ENCODE data around the gene THADA.

THADA gene

DNA sequence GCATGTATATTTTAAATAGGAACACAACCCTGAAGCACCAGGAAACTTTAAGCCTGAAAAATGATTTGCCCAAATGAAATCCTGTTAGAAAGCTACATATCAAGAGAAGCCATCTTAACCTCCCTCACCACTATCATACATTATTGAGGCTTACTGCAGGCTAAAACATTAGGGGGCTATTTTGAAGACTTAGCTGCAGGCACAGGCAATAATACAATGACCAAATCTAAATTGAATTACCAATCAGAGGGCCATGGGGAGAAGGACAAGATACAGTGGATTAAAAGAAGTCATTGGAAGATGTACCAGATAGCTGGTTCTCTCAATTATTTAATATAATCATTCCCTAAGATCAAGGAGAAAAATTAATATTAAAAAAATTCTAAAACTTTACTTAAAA, 73.7 kb downstream of the THADA start:
- H3K9me3 ChIP-seq (ENCODE audit: control insufficient read depth, insufficient read depth, low read depth, low read length) = no peaks in the 10 kb centered on the region
- H3K4me1 ChIP-seq (ENCODE audit: control insufficient read depth, insufficient read depth, low read length) = no peaks in the 10 kb centered on the region; the same call in 1 of the 2 replicates
- H3K27ac ChIP-seq (ENCODE audit: low read depth, low read length) = no peak overlapping the region
- no peaks in the 10 kb centered on the region for H3K27me3 ChIP-seq (ENCODE audit: control insufficient read depth, insufficient read depth, low read length)
- H3K9ac ChIP-seq (ENCODE audit: low read length) = no peak overlapping the region
- H3K36me3 ChIP-seq (ENCODE audit: control insufficient read depth, insufficient read depth, low read length) = peaks cover 3% of the 10 kb centered on the region; the same call in 1 of the 2 replicates
- no peak overlapping the region for H3K4me3 ChIP-seq (ENCODE audit: low read depth, low read length)

DNA sequence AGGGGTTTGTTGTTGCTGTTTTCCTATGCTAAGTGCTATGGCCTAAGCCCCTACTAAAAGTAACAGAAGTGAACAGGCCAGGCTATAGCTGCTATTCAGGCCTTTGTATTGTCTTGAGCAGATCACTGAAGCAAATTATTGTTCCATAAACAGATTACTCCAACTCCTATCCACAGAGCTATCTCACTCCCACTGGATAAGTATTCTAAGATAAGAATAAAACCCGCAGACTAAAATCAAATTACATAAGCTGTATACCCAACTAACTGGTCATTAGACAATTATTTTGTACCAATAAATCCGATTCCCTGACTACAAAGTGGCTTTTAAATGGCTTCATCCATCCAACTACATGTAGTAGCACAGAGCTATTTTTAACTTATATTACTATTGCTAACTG, 74.3 kb downstream of the THADA start:
- H3K27me3 ChIP-seq (ENCODE audit: control insufficient read depth, insufficient read depth, low read length) = no peaks in the 10 kb centered on the region
- H3K27ac ChIP-seq (ENCODE audit: low read depth, low read length) = no peak overlapping the region
- no peaks in the 10 kb centered on the region for H3K9me3 ChIP-seq (ENCODE audit: control insufficient read depth, insufficient read depth, low read depth, low read length)
- H3K4me3 ChIP-seq (ENCODE audit: low read depth, low read length) = no peak overlapping the region
- H3K4me1 ChIP-seq (ENCODE audit: control insufficient read depth, insufficient read depth, low read length) = no peaks in the 10 kb centered on the region; the same call in 1 of the 2 replicates
- no peak overlapping the region for H3K9ac ChIP-seq (ENCODE audit: low read length)
- H3K36me3 ChIP-seq (ENCODE audit: control insufficient read depth, insufficient read depth, low read length) = peaks cover 3% of the 10 kb centered on the region; the same call in 1 of the 2 replicates

DNA sequence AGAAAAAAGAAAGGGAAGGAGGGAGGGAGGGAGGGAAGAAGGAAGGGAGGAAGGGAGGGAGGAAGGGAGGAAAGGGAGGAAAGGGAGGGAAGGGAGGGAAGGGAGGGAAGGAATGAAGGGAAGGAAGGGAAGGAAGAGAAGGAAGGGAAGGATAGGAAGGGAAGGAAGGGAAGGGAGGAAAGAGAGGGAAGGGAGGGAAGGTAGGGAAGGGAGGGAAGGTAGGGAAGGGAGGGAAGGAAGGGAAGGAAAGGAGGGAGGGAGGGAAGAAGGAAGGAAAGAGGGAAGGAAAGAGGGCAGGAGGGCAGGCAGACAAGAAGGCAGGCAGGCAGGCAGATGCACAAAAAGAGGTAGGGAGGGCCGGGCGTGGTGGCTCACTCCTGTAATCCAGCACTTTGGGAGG, 74.9 kb downstream of the THADA start:
- Histone ChIP-seq H3K36me3 (ENCODE audit: control insufficient read depth, insufficient read depth, low read length) (peaks cover 3% of the 10 kb centered on the region; the same call in 1 of the 2 replicates), H3K4me3 (ENCODE audit: low read depth, low read length) (no peak overlapping the region), H3K27ac (ENCODE audit: low read depth, low read length) (no peak overlapping the region), H3K27me3 (ENCODE audit: control insufficient read depth, insufficient read depth, low read length) (no peaks in the 10 kb centered on the region), H3K9ac (ENCODE audit: low read length) (no peak overlapping the region), H3K9me3 (ENCODE audit: control insufficient read depth, insufficient read depth, low read depth, low read length) (no peaks in the 10 kb centered on the region), H3K4me1 (ENCODE audit: control insufficient read depth, insufficient read depth, low read length) (no peaks in the 10 kb centered on the region; the same call in 1 of the 2 replicates)

DNA sequence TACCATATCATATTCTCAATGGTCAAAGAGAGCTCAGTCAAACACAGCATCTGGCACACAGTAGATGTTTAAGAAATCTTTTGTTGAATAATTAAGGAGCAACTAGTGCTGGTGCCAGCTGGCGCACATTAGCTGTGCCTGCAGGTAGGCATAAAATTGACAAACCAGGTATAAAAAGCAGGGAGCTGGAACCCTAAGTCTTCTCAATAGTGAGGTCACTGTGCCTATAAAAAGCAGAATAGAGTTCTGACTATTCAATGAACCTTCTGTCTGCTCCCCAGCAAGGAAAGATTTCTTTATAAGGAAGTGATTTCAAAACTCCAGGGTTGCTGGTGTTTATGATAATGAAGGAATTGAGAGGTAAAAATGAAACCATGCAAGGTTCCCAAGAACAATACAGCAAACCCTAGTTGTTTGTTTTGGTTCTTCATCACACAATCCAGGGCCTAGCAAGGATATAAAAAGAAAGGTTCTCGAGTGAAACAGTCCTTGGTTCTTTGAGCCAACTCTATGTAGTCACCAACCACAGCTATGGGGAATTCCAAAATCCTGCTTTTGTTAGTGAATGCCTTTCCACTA, 76.1 kb downstream of the THADA start:
- Histone ChIP-seq H3K36me3 (ENCODE audit: control insufficient read depth, insufficient read depth, low read length) (no peaks in the 10 kb centered on the region), H3K27ac (ENCODE audit: low read depth, low read length) (0 out of 2 replicates have a peak overlapping the region, but pooled peaks have one; percentile 53), H3K9me3 (ENCODE audit: control insufficient read depth, insufficient read depth, low read depth, low read length) (no peaks in the 10 kb centered on the region), H3K4me1 (ENCODE audit: control insufficient read depth, insufficient read depth, low read length) (no peaks in the 10 kb centered on the region; the same call in 1 of the 2 replicates), H3K27me3 (ENCODE audit: control insufficient read depth, insufficient read depth, low read length) (no peaks in the 10 kb centered on the region), H3K9ac (ENCODE audit: low read length) (no peak overlapping the region), H3K4me3 (ENCODE audit: low read depth, low read length) (no peak overlapping the region)

DNA sequence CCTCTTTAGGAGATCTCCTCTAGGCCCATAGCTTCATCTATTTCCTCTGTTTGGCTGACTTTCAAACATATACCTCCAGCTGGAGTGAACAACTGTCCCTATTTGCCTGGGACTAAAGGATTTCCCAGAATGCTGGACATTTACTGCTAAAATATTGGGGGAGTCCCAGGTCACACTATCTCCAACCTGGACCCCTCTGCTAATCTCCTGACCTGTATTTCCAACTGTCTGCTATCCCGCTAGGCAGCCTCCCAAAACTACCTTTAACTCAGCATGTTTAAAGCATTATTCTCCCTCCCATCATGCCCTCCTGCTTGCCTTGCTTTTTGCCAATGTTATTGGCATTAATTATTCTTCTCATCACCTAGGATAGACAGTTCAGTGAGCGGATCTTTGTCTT, 77.1 kb downstream of the THADA start:
- H3K4me1 ChIP-seq (ENCODE audit: control insufficient read depth, insufficient read depth, low read length) = no peaks in the 10 kb centered on the region; the same call in 1 of the 2 replicates
- no peaks in the 10 kb centered on the region for H3K27me3 ChIP-seq (ENCODE audit: control insufficient read depth, insufficient read depth, low read length)
- H3K36me3 ChIP-seq (ENCODE audit: control insufficient read depth, insufficient read depth, low read length) = no peaks in the 10 kb centered on the region
- H3K4me3 ChIP-seq (ENCODE audit: low read depth, low read length) = no peak overlapping the region
- no peaks in the 10 kb centered on the region for H3K9me3 ChIP-seq (ENCODE audit: control insufficient read depth, insufficient read depth, low read depth, low read length)
- no peak overlapping the region for H3K9ac ChIP-seq (ENCODE audit: low read length)
- no peak overlapping the region for H3K27ac ChIP-seq (ENCODE audit: low read depth, low read length)

DNA sequence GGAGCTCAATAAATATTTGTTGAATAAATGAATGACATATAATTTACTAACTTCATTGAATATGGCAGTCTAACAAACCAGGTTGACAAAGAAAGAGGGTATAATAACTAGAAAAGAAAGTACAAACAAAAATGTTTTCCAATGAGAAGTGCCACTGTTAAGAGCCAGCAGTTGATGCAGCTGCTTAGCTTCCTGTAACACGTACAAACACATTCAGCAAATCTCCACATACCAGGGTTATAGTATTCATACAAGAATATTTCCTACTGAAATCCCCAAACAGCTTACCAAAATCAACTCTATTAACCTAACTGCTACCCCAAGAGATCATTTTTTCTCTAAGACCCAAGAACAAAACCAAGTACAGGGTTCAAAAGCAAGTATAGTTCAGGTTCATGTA, 77.7 kb downstream of the THADA start:
- no peaks in the 10 kb centered on the region for H3K27me3 ChIP-seq (ENCODE audit: control insufficient read depth, insufficient read depth, low read length)
- no peaks in the 10 kb centered on the region for H3K9me3 ChIP-seq (ENCODE audit: control insufficient read depth, insufficient read depth, low read depth, low read length)
- H3K9ac ChIP-seq (ENCODE audit: low read length) = no peak overlapping the region
- H3K4me1 ChIP-seq (ENCODE audit: control insufficient read depth, insufficient read depth, low read length) = no peaks in the 10 kb centered on the region; the same call in 1 of the 2 replicates
- H3K4me3 ChIP-seq (ENCODE audit: low read depth, low read length) = no peak overlapping the region
- H3K36me3 ChIP-seq (ENCODE audit: control insufficient read depth, insufficient read depth, low read length) = no peaks in the 10 kb centered on the region
- no peak overlapping the region for H3K27ac ChIP-seq (ENCODE audit: low read depth, low read length)

DNA sequence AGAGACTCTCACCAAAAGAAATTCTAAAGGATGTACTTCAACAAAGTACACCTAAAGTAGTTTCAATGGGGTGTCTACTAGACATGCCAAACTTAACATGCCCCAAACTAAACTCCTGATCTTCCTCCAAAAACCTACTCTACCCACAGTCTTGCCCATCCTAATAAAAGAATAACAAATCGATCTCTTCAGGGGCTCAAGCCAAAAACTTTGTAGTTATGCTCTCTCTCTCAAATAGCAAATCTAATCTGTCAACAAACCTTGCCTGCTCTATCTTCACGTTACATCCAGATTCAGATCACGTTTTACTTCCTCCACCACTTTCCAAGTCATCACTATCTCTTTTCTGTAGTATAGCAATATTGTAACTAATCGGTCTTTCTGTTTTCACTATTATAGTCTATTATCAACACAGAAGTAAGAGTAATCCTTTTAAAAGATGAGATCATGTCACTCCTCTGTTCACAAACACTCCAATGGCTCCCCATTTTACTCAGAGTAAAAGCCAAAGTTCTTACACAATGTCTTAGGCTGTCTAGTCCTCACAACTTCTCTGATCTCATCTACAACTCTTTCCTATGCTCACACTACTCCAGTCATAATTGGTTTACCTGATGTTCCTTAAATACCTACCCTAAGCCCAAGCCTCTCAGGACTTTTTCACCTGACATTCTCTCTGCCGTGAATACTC, 79.9 kb downstream of the THADA start:
- H3K27me3 ChIP-seq (ENCODE audit: control insufficient read depth, insufficient read depth, low read length) = no peaks in the 10 kb centered on the region
- H3K9ac ChIP-seq (ENCODE audit: low read length) = no peak overlapping the region
- H3K4me3 ChIP-seq (ENCODE audit: low read depth, low read length) = no peak overlapping the region
- H3K9me3 ChIP-seq (ENCODE audit: control insufficient read depth, insufficient read depth, low read depth, low read length) = no peaks in the 10 kb centered on the region
- no peak overlapping the region for H3K27ac ChIP-seq (ENCODE audit: low read depth, low read length)
- H3K36me3 ChIP-seq (ENCODE audit: control insufficient read depth, insufficient read depth, low read length) = 0 out of 2 replicates have a peak, but pooled peaks cover 3% of the 10 kb centered on the region
- no peaks in the 10 kb centered on the region; the same call in 1 of the 2 replicates for H3K4me1 ChIP-seq (ENCODE audit: control insufficient read depth, insufficient read depth, low read length)

DNA sequence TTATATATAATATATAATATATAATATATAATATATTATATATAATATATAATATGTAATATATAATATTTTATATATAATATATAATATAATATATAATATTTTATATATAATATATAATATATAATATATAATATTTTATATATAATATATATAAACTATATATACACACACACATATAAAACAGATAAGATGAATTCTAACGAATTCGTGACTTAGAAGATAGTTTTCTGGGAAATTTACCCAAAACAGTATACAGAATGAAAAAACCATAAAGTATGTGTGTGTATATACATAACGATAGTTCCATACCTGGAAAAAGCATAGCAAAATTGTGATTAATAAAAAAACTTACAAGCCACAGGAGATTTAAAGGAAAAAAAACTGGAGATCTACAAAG, 80.6 kb downstream of the THADA start:
- Histone ChIP-seq H3K27ac (ENCODE audit: low read depth, low read length) (no peak overlapping the region), H3K27me3 (ENCODE audit: control insufficient read depth, insufficient read depth, low read length) (no peaks in the 10 kb centered on the region), H3K9me3 (ENCODE audit: control insufficient read depth, insufficient read depth, low read depth, low read length) (no peaks in the 10 kb centered on the region), H3K36me3 (ENCODE audit: control insufficient read depth, insufficient read depth, low read length) (0 out of 2 replicates have a peak, but pooled peaks cover 3% of the 10 kb centered on the region), H3K4me1 (ENCODE audit: control insufficient read depth, insufficient read depth, low read length) (no peaks in the 10 kb centered on the region; the same call in 1 of the 2 replicates), H3K4me3 (ENCODE audit: low read depth, low read length) (no peak overlapping the region), H3K9ac (ENCODE audit: low read length) (no peak overlapping the region)

DNA sequence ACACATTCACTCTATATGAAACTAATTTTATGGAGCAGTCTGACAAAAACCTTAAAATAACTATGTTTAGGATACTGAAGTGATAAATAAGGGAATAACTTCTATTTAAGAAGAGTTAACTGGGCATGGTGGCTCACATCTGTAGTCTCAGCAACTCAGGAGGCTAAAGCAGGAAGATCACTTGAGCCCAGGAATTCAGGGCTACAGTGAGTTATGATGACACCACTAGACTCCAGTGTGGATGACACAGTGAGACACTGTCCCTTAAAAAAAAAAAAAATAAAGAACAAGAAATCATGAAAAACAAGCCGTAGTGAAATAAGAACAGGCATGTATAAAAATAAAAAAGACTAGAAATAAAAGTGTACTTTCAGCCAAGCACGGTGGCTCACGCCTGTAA, 82.0 kb downstream of the THADA start:
- Histone ChIP-seq H3K9ac (ENCODE audit: low read length) (no peak overlapping the region), H3K9me3 (ENCODE audit: control insufficient read depth, insufficient read depth, low read depth, low read length) (no peaks in the 10 kb centered on the region), H3K27me3 (ENCODE audit: control insufficient read depth, insufficient read depth, low read length) (no peaks in the 10 kb centered on the region), H3K27ac (ENCODE audit: low read depth, low read length) (no peak overlapping the region), H3K4me3 (ENCODE audit: low read depth, low read length) (no peak overlapping the region), H3K4me1 (ENCODE audit: control insufficient read depth, insufficient read depth, low read length) (no peaks in the 10 kb centered on the region; the same call in 1 of the 2 replicates), H3K36me3 (ENCODE audit: control insufficient read depth, insufficient read depth, low read length) (0 out of 2 replicates have a peak, but pooled peaks cover 3% of the 10 kb centered on the region)

DNA sequence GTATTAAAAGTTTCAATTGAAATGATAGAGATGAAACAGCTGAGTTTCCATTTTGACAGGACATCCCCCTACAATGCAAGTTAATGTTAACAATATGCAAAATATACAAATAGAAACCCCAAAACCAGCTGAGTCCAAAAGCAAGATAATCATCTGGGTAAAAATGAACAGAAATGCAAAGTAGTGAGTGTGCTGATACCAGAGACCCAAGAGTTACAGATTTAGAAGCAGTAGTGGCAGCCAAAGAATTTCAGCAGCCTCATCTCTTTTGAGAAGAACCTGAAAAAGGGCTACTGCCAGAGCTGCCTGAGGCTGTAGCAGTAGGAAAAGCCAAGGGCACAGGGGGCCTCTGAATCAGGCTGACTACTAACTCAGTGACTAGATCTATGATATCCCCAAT, 82.6 kb downstream of the THADA start:
- no peaks in the 10 kb centered on the region for H3K27me3 ChIP-seq (ENCODE audit: control insufficient read depth, insufficient read depth, low read length)
- H3K36me3 ChIP-seq (ENCODE audit: control insufficient read depth, insufficient read depth, low read length) = 0 out of 2 replicates have a peak, but pooled peaks cover 3% of the 10 kb centered on the region
- no peak overlapping the region for H3K9ac ChIP-seq (ENCODE audit: low read length)
- H3K4me3 ChIP-seq (ENCODE audit: low read depth, low read length) = no peak overlapping the region
- no peaks in the 10 kb centered on the region for H3K9me3 ChIP-seq (ENCODE audit: control insufficient read depth, insufficient read depth, low read depth, low read length)
- H3K27ac ChIP-seq (ENCODE audit: low read depth, low read length) = no peak overlapping the region
- H3K4me1 ChIP-seq (ENCODE audit: control insufficient read depth, insufficient read depth, low read length) = no peaks in the 10 kb centered on the region; the same call in 1 of the 2 replicates

DNA sequence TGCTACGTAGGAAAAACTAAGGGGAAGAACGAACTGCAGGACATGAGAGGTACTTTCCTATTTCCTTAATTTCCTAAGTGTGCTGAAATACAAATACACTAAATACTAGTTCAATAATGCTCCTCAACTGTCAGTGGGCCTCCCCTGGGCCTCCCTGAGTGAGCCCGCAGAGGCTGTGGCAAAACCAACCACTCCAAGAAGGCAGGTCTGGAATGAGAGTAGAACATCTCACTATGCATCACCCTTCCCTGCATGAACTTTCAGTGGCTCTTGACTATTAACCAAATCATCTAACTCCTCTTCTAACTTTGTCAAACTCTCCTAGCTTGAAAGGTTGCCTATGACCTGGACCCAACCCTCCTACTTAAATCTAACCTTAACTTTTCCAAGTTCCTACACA, 84.6 kb downstream of the THADA start:
- 0 out of 2 replicates have a peak, but pooled peaks cover 3% of the 10 kb centered on the region for H3K36me3 ChIP-seq (ENCODE audit: control insufficient read depth, insufficient read depth, low read length)
- H3K4me1 ChIP-seq (ENCODE audit: control insufficient read depth, insufficient read depth, low read length) = no peaks in the 10 kb centered on the region
- no peaks in the 10 kb centered on the region for H3K9me3 ChIP-seq (ENCODE audit: control insufficient read depth, insufficient read depth, low read depth, low read length)
- no peak overlapping the region for H3K4me3 ChIP-seq (ENCODE audit: low read depth, low read length)
- no peak overlapping the region for H3K9ac ChIP-seq (ENCODE audit: low read length)
- no peak overlapping the region for H3K27ac ChIP-seq (ENCODE audit: low read depth, low read length)
- no peaks in the 10 kb centered on the region for H3K27me3 ChIP-seq (ENCODE audit: control insufficient read depth, insufficient read depth, low read length)
